ENCODE results near the gene PRUNE2. TPM values are rescaled to one million over a fixed set of nuclear protein-coding genes. Genes with fewer than 3 reads are reported as not detected.

PRUNE2 gene
- total RNA-seq, 2 experiments from 2014 or later = 0.53 to 0.57 TPM

GRCh38 chr9:76591256-76591950 is 314.5 kb downstream of the PRUNE2 start:
- ChIA-PET POLR2A (no interaction called here), CTCF (interaction anchor here (0.6 to 1.8 kb wide), 3 partner anchors 15 to 77 kb away, joined by 3 to 5 read pairs (median 3); no protein-coding TSS in a partner anchor)
- Mint-ChIP-seq H3K9me3 (ENCODE audit: low read depth) (no peaks in the 10 kb centered on the region), H3K4me1 (peaks cover 6% of the 10 kb centered on the region), H3K36me3 (ENCODE audit: low read depth) (no peaks in the 10 kb centered on the region), H3K27ac (no peak overlapping the region), H3K4me3 (no peak overlapping the region), H3K27me3 (peaks cover 10% of the 10 kb centered on the region)
- ATAC-seq (no peak), DNase-seq (no peak)
- intact Hi-C loops (cut with DNase I, micrococcal nuclease) = no loop called here

GRCh38 chr9:76588316-76588715 is 317.6 kb downstream of the PRUNE2 start:
- H3K4me3 Mint-ChIP-seq = no peak overlapping the region
- peaks cover 8% of the 10 kb centered on the region for H3K27me3 Mint-ChIP-seq
- ATAC-seq (no peak), DNase-seq (no peak)
- no peaks in the 10 kb centered on the region for H3K9me3 Mint-ChIP-seq (ENCODE audit: low read depth)
- H3K27ac Mint-ChIP-seq = no peak overlapping the region
- ChIA-PET CTCF (no interaction called here), POLR2A (no interaction called here)
- peaks cover 6% of the 10 kb centered on the region for H3K4me1 Mint-ChIP-seq
- H3K36me3 Mint-ChIP-seq (ENCODE audit: low read depth) = no peaks in the 10 kb centered on the region
- intact Hi-C loops (cut with DNase I, micrococcal nuclease) = no loop called here

GRCh38 chr9:76586390-76587314 is 319.3 kb downstream of the PRUNE2 start:
- H3K27me3 Mint-ChIP-seq = peaks cover 9% of the 10 kb centered on the region

GRCh38 chr9:76585487-76586389 is 320.2 kb downstream of the PRUNE2 start:
- Mint-ChIP-seq H3K27me3 (peaks cover 7% of the 10 kb centered on the region), H3K9me3 (ENCODE audit: low read depth) (no peaks in the 10 kb centered on the region), H3K27ac (no peak overlapping the region), H3K4me1 (no peaks in the 10 kb centered on the region), H3K36me3 (ENCODE audit: low read depth) (no peaks in the 10 kb centered on the region), H3K4me3 (no peak overlapping the region)
- CTCF ChIA-PET = no interaction called here
- POLR2A ChIA-PET = interaction anchor here (0.6 kb wide), 1 partner anchor 916 kb away, joined by 3 read pairs; no protein-coding TSS in a partner anchor
- ATAC-seq = no peak
- intact Hi-C loops (cut with DNase I, micrococcal nuclease) = no loop called here
- no peak for DNase-seq

More at GRCh38 chr9:76586390-76587314, 319.3 kb downstream of the PRUNE2 start:
- no peak for ATAC-seq
- ChIA-PET CTCF (interaction anchor here (0.5 kb wide), 1 partner anchor 16 kb away, joined by 3 read pairs; no protein-coding TSS in a partner anchor), POLR2A (no interaction called here)
- Mint-ChIP-seq H3K36me3 (ENCODE audit: low read depth) (no peaks in the 10 kb centered on the region), H3K27ac (no peak overlapping the region), H3K9me3 (ENCODE audit: low read depth) (no peaks in the 10 kb centered on the region), H3K4me1 (no peaks in the 10 kb centered on the region), H3K4me3 (no peak overlapping the region)
- DNase-seq = no peak
- intact Hi-C loops (cut with DNase I, micrococcal nuclease) = no loop called here

DNA sequence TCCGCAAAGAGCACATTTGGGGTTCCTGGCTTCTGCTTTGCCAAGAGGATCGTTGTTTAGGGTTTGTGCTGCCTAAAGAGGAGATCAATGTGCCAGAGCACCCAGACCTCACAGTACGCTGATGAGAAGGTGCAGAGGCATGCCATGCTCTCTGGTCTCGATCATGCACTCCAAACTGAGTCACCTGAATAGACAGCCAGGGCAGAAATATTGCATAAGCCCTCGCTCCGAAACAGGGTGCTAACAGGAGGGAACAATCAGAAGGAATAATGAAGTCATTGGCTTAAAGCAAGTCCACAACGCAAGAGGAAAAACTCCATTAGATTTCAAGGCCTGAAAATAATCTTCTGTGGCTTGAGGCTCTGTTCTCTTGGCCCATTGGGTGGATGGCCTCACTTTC is 322.7 kb downstream of the PRUNE2 start:
- Mint-ChIP-seq H3K4me3 (no peak overlapping the region), H3K36me3 (ENCODE audit: low read depth) (no peaks in the 10 kb centered on the region), H3K4me1 (no peaks in the 10 kb centered on the region), H3K9me3 (ENCODE audit: low read depth) (no peaks in the 10 kb centered on the region), H3K27me3 (peaks cover 10% of the 10 kb centered on the region), H3K27ac (no peak overlapping the region)
- DNase-seq (no peak), ATAC-seq (no peak)
- ChIA-PET POLR2A (no interaction called here), CTCF (no interaction called here)
- intact Hi-C loops (cut with DNase I, micrococcal nuclease) = no loop called here

DNA sequence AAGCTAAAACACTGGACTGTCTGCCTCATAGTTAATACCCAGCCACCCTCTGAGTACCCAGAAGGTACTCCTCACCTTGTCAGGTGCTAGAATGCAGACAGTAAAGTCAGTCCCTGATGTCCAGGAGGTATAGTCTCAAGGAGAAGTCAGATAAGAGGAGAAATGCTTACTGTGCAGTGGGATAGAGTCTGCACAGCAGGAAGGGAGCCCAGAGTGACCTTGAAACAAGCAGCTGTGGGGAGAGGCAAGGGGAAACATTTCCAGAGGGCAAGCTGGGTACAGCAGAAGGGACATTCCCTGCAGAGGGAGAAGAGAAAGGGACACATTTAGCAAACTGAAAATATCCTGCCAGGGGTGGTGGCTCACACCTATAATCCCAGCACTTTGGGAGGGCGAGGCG is 324.2 kb downstream of the PRUNE2 start:
- CTCF ChIA-PET = interaction anchor here (0.6 kb wide), 1 partner anchor 20 kb away, joined by 3 read pairs; no protein-coding TSS in a partner anchor
- POLR2A ChIA-PET = no interaction called here
- Mint-ChIP-seq H3K27me3 (peaks cover 14% of the 10 kb centered on the region), H3K27ac (no peak overlapping the region), H3K4me3 (no peak overlapping the region), H3K4me1 (peaks cover 7% of the 10 kb centered on the region), H3K9me3 (ENCODE audit: low read depth) (no peaks in the 10 kb centered on the region), H3K36me3 (ENCODE audit: low read depth) (no peaks in the 10 kb centered on the region)
- no peak for ATAC-seq
- no peak for DNase-seq
- intact Hi-C loops (cut with DNase I, micrococcal nuclease) = no loop called here

DNA sequence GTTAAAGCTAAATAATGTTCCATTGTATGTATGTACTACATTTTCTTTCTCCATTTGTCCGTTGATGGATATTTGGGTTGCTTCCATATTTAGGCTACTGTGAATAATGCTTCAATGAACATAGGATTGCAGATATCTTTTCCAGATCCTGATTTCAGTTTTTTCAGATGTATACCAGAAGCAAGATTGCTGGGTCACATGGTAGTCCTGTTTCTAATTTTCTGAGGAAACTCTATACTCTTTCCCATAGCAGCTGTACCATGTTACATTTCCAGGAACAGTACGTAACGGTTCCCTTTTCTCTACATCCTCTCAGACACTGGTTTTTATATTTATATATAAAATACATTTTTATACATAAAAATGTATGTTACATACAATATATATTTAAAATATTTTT is 325.1 kb downstream of the PRUNE2 start:
- intact Hi-C loops (cut with DNase I, micrococcal nuclease) = no loop called here
- POLR2A ChIA-PET = no interaction called here
- Mint-ChIP-seq H3K36me3 (ENCODE audit: low read depth) (no peaks in the 10 kb centered on the region), H3K4me3 (no peak overlapping the region), H3K27ac (no peak overlapping the region), H3K9me3 (ENCODE audit: low read depth) (no peaks in the 10 kb centered on the region), H3K27me3 (peaks cover 16% of the 10 kb centered on the region), H3K4me1 (peaks cover 13% of the 10 kb centered on the region)
- CTCF ChIA-PET = no interaction called here
- DNase-seq (no peak), ATAC-seq (no peak)

DNA sequence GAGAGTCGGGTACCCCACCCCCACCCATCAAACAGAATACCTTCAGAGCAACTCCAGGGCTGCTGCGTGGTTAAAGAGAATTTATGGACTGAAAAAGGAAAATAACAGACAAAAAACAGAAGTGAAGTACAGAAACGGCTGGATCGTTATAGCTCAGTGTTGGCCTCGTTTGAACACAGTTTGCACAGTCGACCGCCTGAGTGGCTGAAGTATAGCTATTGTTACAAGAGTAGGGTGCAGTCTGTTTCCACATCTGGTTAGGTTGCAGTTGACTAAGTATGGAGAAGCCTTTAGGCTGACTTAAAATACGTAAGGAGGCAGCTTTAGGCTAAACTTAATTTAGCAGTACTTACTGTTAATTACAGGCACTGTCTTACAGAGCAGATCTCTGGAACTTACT is 325.7 kb downstream of the PRUNE2 start:
- Mint-ChIP-seq H3K4me3 (no peak overlapping the region), H3K4me1 (peaks cover 13% of the 10 kb centered on the region), H3K36me3 (ENCODE audit: low read depth) (no peaks in the 10 kb centered on the region), H3K27me3 (peaks cover 16% of the 10 kb centered on the region), H3K9me3 (ENCODE audit: low read depth) (no peaks in the 10 kb centered on the region), H3K27ac (no peak overlapping the region)
- ATAC-seq (no peak), DNase-seq (no peak)
- POLR2A ChIA-PET = no interaction called here
- intact Hi-C loops (cut with DNase I, micrococcal nuclease) = no loop called here
- CTCF ChIA-PET = interaction anchor here (0.7 to 1.0 kb wide), 2 partner anchors 117 to 781 kb away, joined by 3 read pairs; no protein-coding TSS in a partner anchor

DNA sequence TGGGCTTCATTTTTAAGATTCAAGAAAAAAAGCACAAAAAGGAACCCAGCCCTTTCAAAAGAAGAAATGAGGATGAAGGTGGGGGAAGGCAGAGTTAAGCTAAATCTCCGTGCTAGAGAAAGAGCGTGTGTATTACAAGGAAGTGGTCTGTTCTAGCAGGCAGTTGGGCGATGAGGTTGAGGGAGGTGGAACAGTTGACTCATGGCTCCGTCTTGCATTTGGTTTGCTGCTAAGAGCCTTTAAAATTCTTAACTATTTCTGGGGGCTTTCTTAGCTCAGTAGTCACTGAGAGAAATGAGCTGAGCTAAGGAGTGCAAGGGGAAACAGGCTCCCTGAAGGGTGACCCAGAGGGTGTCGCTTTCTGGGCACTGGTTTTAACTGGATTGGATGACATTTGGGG is 329.6 kb downstream of the PRUNE2 start:
- intact Hi-C loops (cut with DNase I, micrococcal nuclease) = loop anchor here in 1 of 2 experiments (2.0 to 5.0 kb wide), 3 partner anchors 14 to 1424 kb away; partner anchors contain the start of gene GCNT1
- Mint-ChIP-seq H3K4me3 (no peak overlapping the region), H3K27me3 (peaks cover 30% of the 10 kb centered on the region), H3K4me1 (peaks cover 16% of the 10 kb centered on the region), H3K9me3 (ENCODE audit: low read depth) (no peaks in the 10 kb centered on the region), H3K36me3 (ENCODE audit: low read depth) (no peaks in the 10 kb centered on the region), H3K27ac (peak overlapping the region; percentile 48)
- peak; percentile 87 for DNase-seq
- ATAC-seq = peak; percentile 94
- ChIA-PET CTCF (interaction anchor here (0.8 to 1.6 kb wide), 3 partner anchors 14 to 127 kb away, joined by 3 to 6 read pairs (median 3); no protein-coding TSS in a partner anchor), POLR2A (interaction anchor here (0.6 kb wide), 1 partner anchor 115 kb away, joined by 3 read pairs; no protein-coding TSS in a partner anchor)

GRCh38 chr9:76575761-76576160 is 330.2 kb downstream of the PRUNE2 start:
- no peaks in the 10 kb centered on the region for H3K36me3 Mint-ChIP-seq (ENCODE audit: low read depth)
- H3K4me1 Mint-ChIP-seq = peaks cover 20% of the 10 kb centered on the region
- CTCF ChIA-PET = interaction anchor here (0.8 to 1.6 kb wide), 5 partner anchors 8 to 131 kb away, joined by 3 to 6 read pairs (median 3); no protein-coding TSS in a partner anchor
- peaks cover 3% of the 10 kb centered on the region for H3K9me3 Mint-ChIP-seq (ENCODE audit: low read depth)
- DNase-seq (no peak), ATAC-seq (no peak)
- POLR2A ChIA-PET = no interaction called here
- no peak overlapping the region for H3K4me3 Mint-ChIP-seq
- no peak overlapping the region for H3K27ac Mint-ChIP-seq
- H3K27me3 Mint-ChIP-seq = peaks cover 36% of the 10 kb centered on the region
- intact Hi-C loops (cut with DNase I, micrococcal nuclease) = loop anchor here in 1 of 2 experiments (2.0 to 5.0 kb wide), 3 partner anchors 13 to 1423 kb away; partner anchors contain the start of gene GCNT1

Data from activated CD4-positive, alpha-beta T cell treated with anti-CD3 and anti-CD28 coated beads for 36 hours (primary cell).